Activated naive CD4-positive, alpha-beta T cell treated with anti-CD3 and anti-CD28 coated beads for 36 hours (primary cell): ENCODE data around the gene SQSTM1. TPM values are rescaled to one million over a fixed set of nuclear protein-coding genes. Genes with fewer than 3 reads are reported as not detected.

Experiments used
- CTCF ChIA-PET: fragments of 350-600 bp; sonication (Branson Sonifier 250); formaldehyde crosslinking; loops from one replicate; lab custom pipeline; 2021; ENCODE audit warnings: antibody characterized with exemption; lab: Charles Lee
- DNase-seq: peaks from one replicate; pipeline ENCODE4 v3.0.0-alpha.2; 2020
- H3K27ac Mint-ChIP-seq: one replicate; pipeline ENCODE4 v1.8.0; 2021; ENCODE audit warnings: mild to moderate bottlenecking, mixed read lengths
- H3K27me3 Mint-ChIP-seq: one replicate; pipeline ENCODE4 v1.8.0; 2021; ENCODE audit warnings: low read depth, mixed read lengths
- H3K36me3 Mint-ChIP-seq: one replicate; pipeline ENCODE4 v1.8.0; 2021; ENCODE audit warnings: low read depth, mixed read lengths
- H3K4me1 Mint-ChIP-seq: one replicate; pipeline ENCODE4 v1.8.0; 2021; ENCODE audit warnings: low read depth, mixed read lengths
- H3K4me3 Mint-ChIP-seq: one replicate; pipeline ENCODE4 v1.8.0; 2021; ENCODE audit warnings: mild to moderate bottlenecking, moderate library complexity, mixed read lengths
- H3K9me3 Mint-ChIP-seq: one replicate; pipeline ENCODE4 v1.8.0; 2021; ENCODE audit warnings: mixed read lengths
- intact Hi-C: fragments of 100-400 bp; cut with micrococcal nuclease; formaldehyde crosslinking; loops from one replicate; pipeline ENCODE4 v1.15.1; 2023
- total RNA-seq, 2 experiments: library from RNA; stranded (reverse); gene quantifications; one replicate each; pipeline ENCODE4 v1.2.3, GENCODE V29; 2021

SQSTM1 gene
- total RNA-seq, 2 experiments from 2014 or later: 109 to 114 TPM

GRCh38 chr5:179858241-179858585 lies 37.5 kb downstream of the SQSTM1 start:
- intact Hi-C loops: loop anchor here (1.0 to 10.0 kb wide), 9 partner anchors 22 to 713 kb away; partner anchors contain the start of genes CANX, MAML1 and TBC1D9B
- H3K9me3 Mint-ChIP-seq: no peaks in the 10 kb centered on the region
- peaks cover 14% of the 10 kb centered on the region for H3K4me1 Mint-ChIP-seq
- peaks cover 7% of the 10 kb centered on the region for H3K36me3 Mint-ChIP-seq
- CTCF ChIA-PET: interaction anchor here (1.3 kb wide), 1 partner anchor 56 kb away, joined by 6 read pairs; no protein-coding TSS in a partner anchor
- H3K27me3 Mint-ChIP-seq: no peaks in the 10 kb centered on the region
- peak; percentile 51 for DNase-seq
- peak overlapping the region; percentile 93 for H3K4me3 Mint-ChIP-seq
- peak overlapping the region; percentile 82 for H3K27ac Mint-ChIP-seq

- no peaks in the 10 kb centered on the region for H3K27me3 Mint-ChIP-seq
- H3K27ac Mint-ChIP-seq: peak within 1 kb of the TSS; percentile 82
- intact Hi-C loops: loop anchor here (1.0 to 10.0 kb wide), 9 partner anchors 23 to 714 kb away; partner anchors contain the start of genes CANX, MAML1 and TBC1D9B
- CTCF ChIA-PET: no interaction called here
- H3K9me3 Mint-ChIP-seq: no peaks in the 10 kb centered on the region
- H3K36me3 Mint-ChIP-seq: peaks cover 9% of the 10 kb centered on the region
- peaks cover 14% of the 10 kb centered on the region for H3K4me1 Mint-ChIP-seq
- H3K4me3 Mint-ChIP-seq: peak within 1 kb of the TSS; percentile 93
- peak; percentile 93 for DNase-seq
These were observed 38.1 kb downstream of the SQSTM1 start, which contains the start of gene MRNIP for GRCh38 chr5:179858586-179859427. TSS of gene MRNIP (minus strand) at chr5:179858817. CDS start at chr5:179858796, 21 bp downstream.

GRCh38 chr5:179860301-179860700 lies 39.6 kb downstream of the SQSTM1 start:
- H3K4me1 Mint-ChIP-seq: peaks cover 11% of the 10 kb centered on the region
- H3K27ac Mint-ChIP-seq: no peak overlapping the region
- peaks cover 16% of the 10 kb centered on the region for H3K36me3 Mint-ChIP-seq
- H3K9me3 Mint-ChIP-seq: no peaks in the 10 kb centered on the region
- intact Hi-C loops: no loop called here
- CTCF ChIA-PET: interaction anchor here (1.7 kb wide), 1 partner anchor 58 kb away, joined by 3 read pairs; no protein-coding TSS in a partner anchor
- peak overlapping the region; percentile 54 for H3K4me3 Mint-ChIP-seq
- no peak for DNase-seq
- no peaks in the 10 kb centered on the region for H3K27me3 Mint-ChIP-seq

- Mint-ChIP-seq H3K4me3 (no peak overlapping the region), H3K9me3 (no peaks in the 10 kb centered on the region), H3K36me3 (peaks cover 15% of the 10 kb centered on the region), H3K27me3 (no peaks in the 10 kb centered on the region), H3K27ac (no peak overlapping the region), H3K4me1 (peaks cover 11% of the 10 kb centered on the region)
- no peak for DNase-seq
- intact Hi-C loops: no loop called here
- CTCF ChIA-PET: no interaction called here
These were observed 41.6 kb downstream of the SQSTM1 start for GRCh38 chr5:179862296-179862695.

- intact Hi-C loops: no loop called here
- no peak for DNase-seq
- Mint-ChIP-seq H3K27ac (no peak overlapping the region), H3K36me3 (peaks cover 16% of the 10 kb centered on the region), H3K4me3 (no peak overlapping the region), H3K4me1 (peaks cover 7% of the 10 kb centered on the region), H3K27me3 (no peaks in the 10 kb centered on the region), H3K9me3 (no peaks in the 10 kb centered on the region)
- CTCF ChIA-PET: no interaction called here
These were observed 42.2 kb downstream of the SQSTM1 start for GRCh38 chr5:179862891-179863290.

GRCh38 chr5:179863449-179864085 lies 42.9 kb downstream of the SQSTM1 start:
- intact Hi-C loops: no loop called here
- H3K36me3 Mint-ChIP-seq: peaks cover 19% of the 10 kb centered on the region
- H3K27ac Mint-ChIP-seq: no peak overlapping the region
- H3K4me3 Mint-ChIP-seq: no peak overlapping the region
- H3K9me3 Mint-ChIP-seq: no peaks in the 10 kb centered on the region
- CTCF ChIA-PET: interaction anchor here (0.9 kb wide), 1 partner anchor 62 kb away, joined by 3 read pairs; no protein-coding TSS in a partner anchor
- no peak for DNase-seq
- peaks cover 4% of the 10 kb centered on the region for H3K4me1 Mint-ChIP-seq
- H3K27me3 Mint-ChIP-seq: no peaks in the 10 kb centered on the region

GRCh38 chr5:179864686-179865085 lies 44.0 kb downstream of the SQSTM1 start:
- intact Hi-C loops: no loop called here
- peaks cover 3% of the 10 kb centered on the region for H3K4me1 Mint-ChIP-seq
- no peak for DNase-seq
- no peaks in the 10 kb centered on the region for H3K27me3 Mint-ChIP-seq
- H3K36me3 Mint-ChIP-seq: peaks cover 19% of the 10 kb centered on the region
- H3K4me3 Mint-ChIP-seq: no peak overlapping the region
- CTCF ChIA-PET: interaction anchor here (0.6 kb wide), 1 partner anchor 18 kb away, joined by 4 read pairs; no protein-coding TSS in a partner anchor
- no peak overlapping the region for H3K27ac Mint-ChIP-seq
- no peaks in the 10 kb centered on the region for H3K9me3 Mint-ChIP-seq

- Mint-ChIP-seq H3K27me3 (no peaks in the 10 kb centered on the region), H3K4me1 (no peaks in the 10 kb centered on the region), H3K36me3 (peaks cover 19% of the 10 kb centered on the region), H3K9me3 (no peaks in the 10 kb centered on the region), H3K27ac (no peak overlapping the region), H3K4me3 (no peak overlapping the region)
- CTCF ChIA-PET: interaction anchor here (1.3 kb wide), 1 partner anchor 11 kb away, joined by 3 read pairs; no protein-coding TSS in a partner anchor
- intact Hi-C loops: loop anchor here (2.0 kb wide), 1 partner anchor 225 kb away; no protein-coding TSS in a partner anchor
- no peak for DNase-seq
These were observed 45.0 kb downstream of the SQSTM1 start for GRCh38 chr5:179865491-179866240.

- intact Hi-C loops: loop anchor here (2.0 kb wide), 1 partner anchor 224 kb away; no protein-coding TSS in a partner anchor
- Mint-ChIP-seq H3K4me3 (no peak overlapping the region), H3K36me3 (peaks cover 22% of the 10 kb centered on the region), H3K4me1 (no peaks in the 10 kb centered on the region), H3K9me3 (no peaks in the 10 kb centered on the region), H3K27me3 (no peaks in the 10 kb centered on the region), H3K27ac (no peak overlapping the region)
- DNase-seq: peak; percentile 57
- CTCF ChIA-PET: interaction anchor here (1.0 to 1.3 kb wide), 2 partner anchors 10 to 57 kb away, joined by 3 read pairs; no protein-coding TSS in a partner anchor
These were observed 45.8 kb downstream of the SQSTM1 start for GRCh38 chr5:179866241-179867078.

GRCh38 chr5:179867079-179867465 lies 46.4 kb downstream of the SQSTM1 start:
- Mint-ChIP-seq H3K9me3 (no peaks in the 10 kb centered on the region), H3K4me1 (no peaks in the 10 kb centered on the region), H3K36me3 (peaks cover 22% of the 10 kb centered on the region), H3K27me3 (no peaks in the 10 kb centered on the region), H3K4me3 (no peak overlapping the region), H3K27ac (no peak overlapping the region)
- no peak for DNase-seq
- CTCF ChIA-PET: interaction anchor here (1.0 kb wide), 1 partner anchor 56 kb away, joined by 3 read pairs; no protein-coding TSS in a partner anchor
- intact Hi-C loops: loop anchor here (2.0 kb wide), 1 partner anchor 224 kb away; no protein-coding TSS in a partner anchor

GRCh38 chr5:179867476-179867875 lies 46.8 kb downstream of the SQSTM1 start:
- CTCF ChIA-PET: no interaction called here
- Mint-ChIP-seq H3K9me3 (no peaks in the 10 kb centered on the region), H3K36me3 (peaks cover 21% of the 10 kb centered on the region), H3K4me1 (no peaks in the 10 kb centered on the region), H3K4me3 (no peak overlapping the region), H3K27me3 (no peaks in the 10 kb centered on the region), H3K27ac (no peak overlapping the region)
- intact Hi-C loops: loop anchor here (2.0 kb wide), 1 partner anchor 223 kb away; no protein-coding TSS in a partner anchor
- no peak for DNase-seq
